Measurements from ENCODE around the gene PNRC1.
A peak's percentile ranks its signal among the peaks of the same experiment; 100 is the strongest.
"Not testable (repeated sequence)": the region's sequence is repeated elsewhere in the genome, so short reads cannot be mapped to it uniquely, and the experiment has no call there.

Gene PNRC1

GRCh38 chr6:89122625-89123024, 42.1 kb downstream of the PNRC1 start:
- Histone ChIP-seq H2AK5ac (ENCODE audit: low read length) (no peak overlapping the region), H3K56ac (ENCODE audit: low read length) (no peak overlapping the region), H4K8ac (ENCODE audit: low read depth, low read length) (no peak overlapping the region), H3K79me2 (ENCODE audit: control insufficient read depth, insufficient read depth, low read length) (no peaks in the 10 kb centered on the region), H3K9ac (ENCODE audit: low read length) (no peak overlapping the region), H3K4ac (ENCODE audit: low read depth, low read length) (no peak overlapping the region), H3K18ac (ENCODE audit: low read length) (no peak overlapping the region), H2BK15ac (replicated peaks; ENCODE audit: low read depth) (no peak overlapping the region), H3K4me2 (ENCODE audit: low read length) (no peak overlapping the region), H3K36me3 (ENCODE audit: control insufficient read depth, insufficient read depth, low read length) (no peaks in the 10 kb centered on the region), H3K27ac (ENCODE audit: low read depth, low read length) (no peak overlapping the region), H3K4me3 (ENCODE audit: low read length) (no peak overlapping the region), H2BK5ac (ENCODE audit: low read length) (no peak overlapping the region), H3K23ac (ENCODE audit: low read length) (no peak overlapping the region), H3K27me3 (ENCODE audit: insufficient read depth, low read length, poor library complexity) (no peaks in the 10 kb centered on the region), H3K4me1 (ENCODE audit: control insufficient read depth, low read depth, low read length) (no peaks in the 10 kb centered on the region), H4K5ac (ENCODE audit: low read length) (no peak overlapping the region), H2BK120ac (ENCODE audit: low read depth, low read length) (no peak overlapping the region), H3K79me1 (ENCODE audit: low read length) (no peaks in the 10 kb centered on the region)
- DNase-seq, result peak; percentile 33

GRCh38 chr6:89128256-89128671, 47.7 kb downstream of the PNRC1 start:
- H3K4me2 ChIP-seq (ENCODE audit: low read length); H3K23ac ChIP-seq (ENCODE audit: low read length); H3K79me1 ChIP-seq (ENCODE audit: low read length); H2AK5ac ChIP-seq (ENCODE audit: low read length); H3K27me3 ChIP-seq (ENCODE audit: insufficient read depth, low read length, poor library complexity); H2BK5ac ChIP-seq (ENCODE audit: low read length); H2BK15ac ChIP-seq (replicated peaks; ENCODE audit: low read depth); H3K27ac ChIP-seq (ENCODE audit: low read depth, low read length); H4K8ac ChIP-seq (ENCODE audit: low read depth, low read length); H3K56ac ChIP-seq (ENCODE audit: low read length); H2BK120ac ChIP-seq (ENCODE audit: low read depth, low read length); H4K5ac ChIP-seq (ENCODE audit: low read length); H3K4me3 ChIP-seq (ENCODE audit: low read length); H3K4ac ChIP-seq (ENCODE audit: low read depth, low read length); H3K9ac ChIP-seq (ENCODE audit: low read length); H3K79me2 ChIP-seq (ENCODE audit: control insufficient read depth, insufficient read depth, low read length); H3K4me1 ChIP-seq (ENCODE audit: control insufficient read depth, low read depth, low read length); H3K18ac ChIP-seq (ENCODE audit: low read length); DNase-seq; H3K36me3 ChIP-seq (ENCODE audit: control insufficient read depth, insufficient read depth, low read length): not testable (repeated sequence)
- no CpG with 5 or more reads among the region's 2 CpGs for WGBS (ENCODE audit: extremely low coverage, insufficient coverage, low lambda C conversion rate)

GRCh38 chr6:89131599-89131998, 51.0 kb downstream of the PNRC1 start:
- Histone ChIP-seq H4K8ac (ENCODE audit: low read depth, low read length) (no peak overlapping the region), H3K79me1 (ENCODE audit: low read length) (no peaks in the 10 kb centered on the region), H2AK5ac (ENCODE audit: low read length) (no peak overlapping the region), H3K23ac (ENCODE audit: low read length) (no peak overlapping the region), H3K4me2 (ENCODE audit: low read length) (no peak overlapping the region), H4K5ac (ENCODE audit: low read length) (no peak overlapping the region), H3K27ac (ENCODE audit: low read depth, low read length) (no peak overlapping the region), H3K56ac (ENCODE audit: low read length) (no peak overlapping the region), H3K36me3 (ENCODE audit: control insufficient read depth, insufficient read depth, low read length) (no peaks in the 10 kb centered on the region), H3K18ac (ENCODE audit: low read length) (no peak overlapping the region), H3K9ac (ENCODE audit: low read length) (no peak overlapping the region), H3K27me3 (ENCODE audit: insufficient read depth, low read length, poor library complexity) (no peaks in the 10 kb centered on the region), H3K4me3 (ENCODE audit: low read length) (no peak overlapping the region), H2BK5ac (ENCODE audit: low read length) (no peak overlapping the region), H2BK15ac (replicated peaks; ENCODE audit: low read depth) (no peak overlapping the region), H3K79me2 (ENCODE audit: control insufficient read depth, insufficient read depth, low read length) (no peaks in the 10 kb centered on the region), H3K4ac (ENCODE audit: low read depth, low read length) (no peak overlapping the region), H2BK120ac (ENCODE audit: low read depth, low read length) (no peak overlapping the region), H3K4me1 (ENCODE audit: control insufficient read depth, low read depth, low read length) (no peaks in the 10 kb centered on the region)
- no peak for DNase-seq
- no CpG with 5 or more reads among the region's 3 CpGs for WGBS (ENCODE audit: extremely low coverage, insufficient coverage, low lambda C conversion rate)

- H2BK120ac ChIP-seq (ENCODE audit: low read depth, low read length), result no peak overlapping the region
- H3K36me3 ChIP-seq (ENCODE audit: control insufficient read depth, insufficient read depth, low read length), result no peaks in the 10 kb centered on the region
- no peak overlapping the region for H3K4me2 ChIP-seq (ENCODE audit: low read length)
- H4K5ac ChIP-seq (ENCODE audit: low read length), result no peak overlapping the region
- no peaks in the 10 kb centered on the region for H3K4me1 ChIP-seq (ENCODE audit: control insufficient read depth, low read depth, low read length)
- no CpG with 5 or more reads among the region's 2 CpGs for WGBS (ENCODE audit: extremely low coverage, insufficient coverage, low lambda C conversion rate)
- no peak overlapping the region for H3K4me3 ChIP-seq (ENCODE audit: low read length)
- no peak overlapping the region for H2BK5ac ChIP-seq (ENCODE audit: low read length)
- H3K79me2 ChIP-seq (ENCODE audit: control insufficient read depth, insufficient read depth, low read length), result no peaks in the 10 kb centered on the region
- no peaks in the 10 kb centered on the region for H3K27me3 ChIP-seq (ENCODE audit: insufficient read depth, low read length, poor library complexity)
- no peak overlapping the region for H3K56ac ChIP-seq (ENCODE audit: low read length)
- H3K79me1 ChIP-seq (ENCODE audit: low read length), result no peaks in the 10 kb centered on the region
- H2AK5ac ChIP-seq (ENCODE audit: low read length), result no peak overlapping the region
- no peak for DNase-seq
- no peak overlapping the region for H3K9ac ChIP-seq (ENCODE audit: low read length)
- H3K27ac ChIP-seq (ENCODE audit: low read depth, low read length), result no peak overlapping the region
- no peak overlapping the region for H4K8ac ChIP-seq (ENCODE audit: low read depth, low read length)
- H3K23ac ChIP-seq (ENCODE audit: low read length), result no peak overlapping the region
- no peak overlapping the region for H3K18ac ChIP-seq (ENCODE audit: low read length)
- no peak overlapping the region for H3K4ac ChIP-seq (ENCODE audit: low read depth, low read length)
- H2BK15ac ChIP-seq (replicated peaks; ENCODE audit: low read depth), result no peak overlapping the region
Measured at GRCh38 chr6:89132057-89132456, 51.5 kb downstream of the PNRC1 start.

GRCh38 chr6:89133981-89134380, 53.4 kb downstream of the PNRC1 start:
- no peaks in the 10 kb centered on the region for H3K4me1 ChIP-seq (ENCODE audit: control insufficient read depth, low read depth, low read length)
- no peak overlapping the region for H3K27ac ChIP-seq (ENCODE audit: low read depth, low read length)
- no peak overlapping the region for H3K4me2 ChIP-seq (ENCODE audit: low read length)
- no peaks in the 10 kb centered on the region for H3K79me2 ChIP-seq (ENCODE audit: control insufficient read depth, insufficient read depth, low read length)
- no peak overlapping the region for H3K56ac ChIP-seq (ENCODE audit: low read length)
- H3K23ac ChIP-seq (ENCODE audit: low read length), result no peak overlapping the region
- H3K9ac ChIP-seq (ENCODE audit: low read length), result no peak overlapping the region
- H3K4me3 ChIP-seq (ENCODE audit: low read length), result no peak overlapping the region
- no peak overlapping the region for H2BK5ac ChIP-seq (ENCODE audit: low read length)
- no peak overlapping the region for H2BK120ac ChIP-seq (ENCODE audit: low read depth, low read length)
- no peaks in the 10 kb centered on the region for H3K36me3 ChIP-seq (ENCODE audit: control insufficient read depth, insufficient read depth, low read length)
- peak; percentile 43 for DNase-seq
- no CpG with 5 or more reads among the region's 9 CpGs for WGBS (ENCODE audit: extremely low coverage, insufficient coverage, low lambda C conversion rate)
- H4K5ac ChIP-seq (ENCODE audit: low read length), result no peak overlapping the region
- no peak overlapping the region for H3K4ac ChIP-seq (ENCODE audit: low read depth, low read length)
- no peaks in the 10 kb centered on the region for H3K27me3 ChIP-seq (ENCODE audit: insufficient read depth, low read length, poor library complexity)
- no peak overlapping the region for H4K8ac ChIP-seq (ENCODE audit: low read depth, low read length)
- no peak overlapping the region for H3K18ac ChIP-seq (ENCODE audit: low read length)
- H3K79me1 ChIP-seq (ENCODE audit: low read length), result no peaks in the 10 kb centered on the region
- no peak overlapping the region for H2AK5ac ChIP-seq (ENCODE audit: low read length)
- no peak overlapping the region for H2BK15ac ChIP-seq (replicated peaks; ENCODE audit: low read depth)

GRCh38 chr6:89134723-89135122, 54.2 kb downstream of the PNRC1 start:
- peak; percentile 51 for DNase-seq
- Histone ChIP-seq H3K4me1 (ENCODE audit: control insufficient read depth, low read depth, low read length) (no peaks in the 10 kb centered on the region), H3K56ac (ENCODE audit: low read length) (no peak overlapping the region), H2BK120ac (ENCODE audit: low read depth, low read length) (no peak overlapping the region), H3K18ac (ENCODE audit: low read length) (no peak overlapping the region), H3K36me3 (ENCODE audit: control insufficient read depth, insufficient read depth, low read length) (no peaks in the 10 kb centered on the region), H3K4me3 (ENCODE audit: low read length) (no peak overlapping the region), H3K79me2 (ENCODE audit: control insufficient read depth, insufficient read depth, low read length) (no peaks in the 10 kb centered on the region), H2BK5ac (ENCODE audit: low read length) (no peak overlapping the region), H2AK5ac (ENCODE audit: low read length) (no peak overlapping the region), H4K5ac (ENCODE audit: low read length) (no peak overlapping the region), H3K23ac (ENCODE audit: low read length) (no peak overlapping the region), H2BK15ac (replicated peaks; ENCODE audit: low read depth) (no peak overlapping the region), H3K79me1 (ENCODE audit: low read length) (no peaks in the 10 kb centered on the region), H3K27ac (ENCODE audit: low read depth, low read length) (no peak overlapping the region), H3K9ac (ENCODE audit: low read length) (no peak overlapping the region), H4K8ac (ENCODE audit: low read depth, low read length) (no peak overlapping the region), H3K4me2 (ENCODE audit: low read length) (no peak overlapping the region), H3K4ac (ENCODE audit: low read depth, low read length) (no peak overlapping the region), H3K27me3 (ENCODE audit: insufficient read depth, low read length, poor library complexity) (no peaks in the 10 kb centered on the region)
- no CpG with 5 or more reads among the region's 3 CpGs for WGBS (ENCODE audit: extremely low coverage, insufficient coverage, low lambda C conversion rate)

Data from mesendoderm (in vitro differentiated cells).